ENCODE data around the gene BORCS5. TPM values are rescaled to one million over a fixed set of nuclear protein-coding genes. Genes with fewer than 3 reads are reported as not detected.

Gene BORCS5
- total RNA-seq, 2 experiments from 2014 or later: 18.8 to 21.2 TPM

DNA sequence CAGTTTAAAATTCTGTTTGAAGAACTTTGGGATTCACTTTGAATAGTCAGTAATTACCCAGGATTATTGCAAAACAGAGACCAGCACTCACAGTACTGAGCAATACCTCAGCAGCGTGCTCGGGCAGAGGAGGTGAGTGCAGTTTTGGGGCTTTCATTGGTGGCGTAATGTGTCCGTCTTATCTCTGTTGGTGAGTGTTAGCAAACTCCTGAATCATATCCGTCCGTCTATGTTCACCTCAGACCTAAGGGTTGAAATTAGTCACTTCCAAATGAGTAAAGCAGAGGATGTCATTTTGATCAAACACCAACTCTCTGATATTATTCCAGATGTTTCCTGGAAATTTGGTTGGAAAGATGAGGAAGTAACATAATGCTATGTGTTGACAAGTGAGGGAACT is 82.8 kb downstream of the BORCS5 start:
- ATAC-seq (no peak), DNase-seq (peak; percentile 33)
- CTCF ChIA-PET: interaction anchor here (0.7 to 1.6 kb wide), 4 partner anchors 9 to 64 kb away, joined by 3 to 4 read pairs (median 3); no protein-coding TSS in a partner anchor
- Mint-ChIP-seq H3K4me1 (ENCODE audit: low read depth) (peaks cover 50% of the 10 kb centered on the region), H3K4me3 (no peak overlapping the region), H3K36me3 (ENCODE audit: low read depth) (peaks cover 42% of the 10 kb centered on the region), H3K27me3 (ENCODE audit: low read depth) (no peaks in the 10 kb centered on the region), H3K27ac (no peak overlapping the region), H3K9me3 (ENCODE audit: insufficient read depth) (no peaks in the 10 kb centered on the region)
- POLR2A ChIA-PET: interaction anchor here (1.3 to 7.7 kb wide), 3 partner anchors 17 to 63 kb away, joined by 4 to 63 read pairs (median 23); no protein-coding TSS in a partner anchor

DNA sequence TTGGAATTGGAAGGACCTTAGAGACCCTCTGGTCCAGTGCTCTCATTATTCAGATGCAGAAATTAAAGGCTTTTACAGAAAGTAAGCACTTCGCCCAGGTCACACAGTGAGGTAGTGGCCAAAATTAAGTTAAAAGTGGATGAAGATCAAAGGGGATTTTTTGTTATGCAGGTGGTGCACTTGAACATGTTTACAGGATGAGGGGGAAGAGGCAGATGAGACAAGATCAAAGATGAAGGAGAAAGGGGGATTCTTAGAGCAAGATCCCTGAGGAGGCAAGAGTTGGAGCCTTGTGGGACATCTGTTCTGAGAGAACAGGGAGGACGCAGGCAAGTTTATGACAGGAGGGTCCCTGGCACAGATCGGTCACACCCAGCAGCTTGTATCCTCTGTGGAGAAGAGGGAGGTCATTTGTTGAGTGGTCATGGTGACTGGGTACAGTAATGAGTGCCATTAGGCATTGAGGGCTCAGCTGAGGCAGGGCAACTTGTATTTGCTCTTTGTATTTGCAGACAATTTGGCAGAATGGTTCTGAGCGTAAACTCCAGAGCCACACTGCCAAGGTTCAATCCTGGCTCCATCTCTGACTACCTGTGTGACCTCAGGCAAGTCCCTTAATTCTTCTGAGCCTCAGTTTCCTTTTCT is 84.0 kb downstream of the BORCS5 start:
- ATAC-seq (no peak), DNase-seq (no peak)
- ChIA-PET POLR2A (interaction anchor here (1.0 to 7.7 kb wide), 13 partner anchors 16 to 275 kb away, joined by 5 to 63 read pairs (median 11); partner anchors contain the start of gene BORCS5), CTCF (interaction anchor here (1.2 to 3.9 kb wide), 7 partner anchors 14 to 296 kb away, joined by 3 to 24 read pairs (median 8); partner anchors contain the start of gene DUSP16)
- Mint-ChIP-seq H3K9me3 (ENCODE audit: insufficient read depth) (no peaks in the 10 kb centered on the region), H3K36me3 (ENCODE audit: low read depth) (peaks cover 38% of the 10 kb centered on the region), H3K27ac (peak overlapping the region; percentile 91), H3K4me1 (ENCODE audit: low read depth) (peaks cover 50% of the 10 kb centered on the region), H3K4me3 (peak overlapping the region; percentile 26), H3K27me3 (ENCODE audit: low read depth) (no peaks in the 10 kb centered on the region)

DNA sequence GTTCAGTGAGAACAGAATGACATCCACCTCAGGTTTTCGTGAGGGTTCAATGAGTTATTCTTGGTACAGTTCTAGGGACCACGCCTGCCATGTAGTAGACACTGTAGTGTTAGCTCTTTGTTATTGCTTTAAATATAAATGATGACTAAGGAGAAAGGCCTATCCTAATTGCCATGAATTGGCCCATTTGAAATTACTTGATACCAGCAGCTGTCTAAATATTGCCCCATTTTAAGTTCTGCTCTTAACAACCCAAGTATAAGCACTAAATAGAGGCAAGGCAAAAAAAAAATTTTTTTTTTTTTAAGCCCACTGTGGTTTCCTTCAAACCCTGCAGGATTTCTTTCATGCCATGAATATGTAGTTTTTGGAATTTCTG is 84.5 kb downstream of the BORCS5 start:
- DNase-seq (no peak), ATAC-seq (no peak)
- H3K36me3 Mint-ChIP-seq (ENCODE audit: low read depth): peaks cover 33% of the 10 kb centered on the region
- ChIA-PET CTCF (interaction anchor here (0.7 to 3.9 kb wide), 16 partner anchors 14 to 296 kb away, joined by 3 to 31 read pairs (median 4); partner anchors contain the start of genes BORCS5 and DUSP16), POLR2A (interaction anchor here (0.7 to 7.7 kb wide), 23 partner anchors 8 to 295 kb away, joined by 3 to 63 read pairs (median 8); partner anchors contain the start of gene BORCS5)
- H3K4me1 Mint-ChIP-seq (ENCODE audit: low read depth): peaks cover 52% of the 10 kb centered on the region
- H3K4me3 Mint-ChIP-seq: peak overlapping the region; percentile 26
- H3K27ac Mint-ChIP-seq: peak overlapping the region; percentile 91
- no peaks in the 10 kb centered on the region for H3K27me3 Mint-ChIP-seq (ENCODE audit: low read depth)
- H3K9me3 Mint-ChIP-seq (ENCODE audit: insufficient read depth): no peaks in the 10 kb centered on the region

DNA sequence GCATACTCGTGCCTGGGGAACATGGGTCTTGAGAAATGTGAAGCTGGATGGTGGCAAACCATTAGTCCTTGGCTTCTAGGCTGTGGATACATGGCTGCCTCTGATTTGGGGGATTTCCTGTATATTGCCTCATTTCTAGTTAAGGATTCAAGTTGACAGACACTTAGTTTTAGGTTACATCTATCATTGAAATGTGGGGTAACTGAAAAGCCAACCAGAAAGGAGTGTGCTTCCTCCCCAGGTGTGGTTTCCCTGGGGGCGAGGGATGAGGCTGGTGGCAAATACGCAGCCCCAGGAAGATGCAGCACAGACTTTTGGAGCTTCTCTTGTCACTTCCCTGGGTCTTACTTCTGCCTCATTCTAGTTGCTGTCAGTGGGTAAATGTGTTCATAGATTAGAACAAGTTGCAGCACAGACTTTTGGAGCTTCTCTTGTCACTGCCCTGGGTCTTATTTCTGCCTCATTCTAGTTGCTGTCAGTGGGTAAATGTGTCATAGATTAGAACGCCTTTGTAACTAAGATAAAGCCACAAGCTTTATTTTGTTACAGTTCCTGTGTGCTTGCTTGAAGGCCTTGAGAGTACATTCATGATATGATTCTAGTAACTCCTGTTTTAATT is 85.1 kb downstream of the BORCS5 start:
- DNase-seq (peak; percentile 69), ATAC-seq (peak; percentile 80)
- H3K27ac Mint-ChIP-seq: peak overlapping the region; percentile 91
- CTCF ChIA-PET: interaction anchor here (0.7 to 3.9 kb wide), 18 partner anchors 13 to 295 kb away, joined by 3 to 31 read pairs (median 4); partner anchors contain the start of genes BORCS5 and DUSP16
- no peaks in the 10 kb centered on the region for H3K9me3 Mint-ChIP-seq (ENCODE audit: insufficient read depth)
- peaks cover 57% of the 10 kb centered on the region for H3K4me1 Mint-ChIP-seq (ENCODE audit: low read depth)
- no peaks in the 10 kb centered on the region for H3K27me3 Mint-ChIP-seq (ENCODE audit: low read depth)
- peaks cover 27% of the 10 kb centered on the region for H3K36me3 Mint-ChIP-seq (ENCODE audit: low read depth)
- POLR2A ChIA-PET: interaction anchor here (0.7 to 7.7 kb wide), 26 partner anchors 8 to 295 kb away, joined by 3 to 63 read pairs (median 8); partner anchors contain the start of gene BORCS5
- H3K4me3 Mint-ChIP-seq: peak overlapping the region; percentile 26

DNA sequence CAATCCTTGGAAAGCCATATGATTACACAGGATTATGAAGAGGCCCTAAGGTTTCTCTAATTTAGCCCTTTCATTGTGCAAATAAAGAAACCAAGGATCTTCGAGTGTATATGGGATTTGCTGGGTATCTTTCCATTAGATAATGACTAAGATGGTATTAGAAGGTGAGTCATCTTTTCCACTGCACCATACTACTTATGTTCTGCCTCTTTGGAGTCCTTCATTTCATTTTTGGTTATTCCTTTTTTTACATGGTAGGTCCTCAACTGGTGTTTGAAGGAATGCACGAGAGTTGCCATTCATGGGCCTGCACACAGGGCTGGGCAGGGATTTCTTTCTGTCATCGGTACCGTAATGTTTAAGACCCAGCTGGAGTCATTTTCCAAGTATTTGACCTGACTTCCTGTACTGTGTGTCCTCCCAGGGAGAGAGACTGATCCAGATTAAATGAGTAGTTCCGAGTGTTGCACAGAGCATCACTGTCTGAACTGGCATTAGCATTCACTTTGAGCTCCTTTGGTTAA is 85.7 kb downstream of the BORCS5 start:
- no peak for DNase-seq
- Mint-ChIP-seq H3K36me3 (ENCODE audit: low read depth) (peaks cover 21% of the 10 kb centered on the region), H3K27ac (peak overlapping the region; percentile 91), H3K4me1 (ENCODE audit: low read depth) (peaks cover 63% of the 10 kb centered on the region), H3K27me3 (ENCODE audit: low read depth) (no peaks in the 10 kb centered on the region), H3K9me3 (ENCODE audit: insufficient read depth) (no peaks in the 10 kb centered on the region), H3K4me3 (peak overlapping the region; percentile 26)
- CTCF ChIA-PET: interaction anchor here (0.9 to 3.9 kb wide), 14 partner anchors 13 to 294 kb away, joined by 3 to 31 read pairs (median 4); partner anchors contain the start of gene DUSP16
- POLR2A ChIA-PET: interaction anchor here (0.8 to 7.7 kb wide), 24 partner anchors 9 to 294 kb away, joined by 3 to 63 read pairs (median 8); partner anchors contain the start of gene BORCS5
- ATAC-seq: peak; percentile 24

DNA sequence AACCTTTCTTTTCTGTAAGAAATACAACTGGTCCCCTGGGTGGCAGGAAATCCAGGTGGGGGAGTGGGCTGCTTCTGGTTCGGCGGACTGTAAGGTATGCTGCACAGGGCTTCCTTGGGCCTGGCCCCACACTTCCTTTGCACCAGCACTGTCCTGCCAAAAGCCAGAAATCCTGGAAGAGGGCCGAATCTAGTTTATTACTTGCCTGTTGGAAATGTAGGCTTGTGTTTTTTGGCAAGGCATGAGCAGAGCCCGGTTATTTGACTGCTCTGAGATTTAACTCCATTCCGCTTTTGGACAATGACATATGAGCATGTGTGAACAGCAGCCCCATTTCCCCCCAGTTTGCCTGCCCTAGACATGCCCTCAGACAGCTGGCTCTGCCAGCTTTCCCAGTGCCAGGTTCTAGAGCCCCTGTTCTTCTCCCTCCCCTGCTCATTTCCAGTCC is 86.6 kb downstream of the BORCS5 start:
- H3K27me3 Mint-ChIP-seq (ENCODE audit: low read depth): no peaks in the 10 kb centered on the region
- DNase-seq (no peak), ATAC-seq (no peak)
- H3K9me3 Mint-ChIP-seq (ENCODE audit: insufficient read depth): no peaks in the 10 kb centered on the region
- peaks cover 61% of the 10 kb centered on the region for H3K4me1 Mint-ChIP-seq (ENCODE audit: low read depth)
- POLR2A ChIA-PET: interaction anchor here (2.1 to 7.7 kb wide), 4 partner anchors 19 to 59 kb away, joined by 12 to 63 read pairs (median 34); no protein-coding TSS in a partner anchor
- H3K4me3 Mint-ChIP-seq: no peak overlapping the region
- CTCF ChIA-PET: interaction anchor here (2.3 to 3.9 kb wide), 3 partner anchors 12 to 293 kb away, joined by 8 to 31 read pairs (median 24); no protein-coding TSS in a partner anchor
- H3K27ac Mint-ChIP-seq: peak overlapping the region; percentile 67
- peaks cover 15% of the 10 kb centered on the region for H3K36me3 Mint-ChIP-seq (ENCODE audit: low read depth)

DNA sequence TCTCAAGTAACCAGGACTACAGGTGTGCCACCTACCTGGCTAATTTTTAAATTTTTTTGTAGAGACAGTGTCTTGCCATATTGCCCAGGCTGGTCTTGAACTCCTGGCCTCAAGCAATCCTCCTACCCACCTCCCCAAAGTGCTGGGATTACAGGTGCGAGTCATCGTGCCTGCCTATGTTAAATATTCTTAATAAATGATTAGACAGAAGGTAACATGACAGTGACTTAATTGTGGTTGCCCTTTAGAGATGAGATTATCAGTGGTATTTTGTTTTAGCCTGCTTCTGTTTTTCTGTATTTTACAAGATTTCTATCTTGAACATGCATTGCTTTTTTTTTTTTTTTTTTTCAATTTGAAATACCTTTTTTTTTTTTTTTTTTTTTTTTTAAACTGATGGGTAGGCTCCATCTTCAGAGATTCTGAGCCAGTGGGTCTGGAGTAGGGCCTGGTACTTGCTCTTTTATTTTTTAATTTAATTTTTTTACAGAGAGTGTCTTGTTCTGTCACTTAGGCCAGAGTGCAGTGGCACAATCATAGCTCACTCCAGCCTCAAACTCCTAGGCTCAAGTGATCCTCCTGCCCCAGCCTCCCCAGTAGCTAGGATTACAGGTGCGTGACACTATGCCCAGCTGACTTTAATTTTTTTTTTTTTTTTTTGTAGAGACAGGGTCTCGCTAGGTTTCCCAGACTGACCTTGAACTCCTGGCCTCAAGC is 88.4 kb downstream of the BORCS5 start:
- ChIA-PET CTCF (interaction anchor here (1.0 to 3.9 kb wide), 3 partner anchors 10 to 21 kb away, joined by 4 to 24 read pairs (median 6); no protein-coding TSS in a partner anchor), POLR2A (interaction anchor here (0.8 to 0.9 kb wide), 2 partner anchors 41 to 59 kb away, joined by 3 read pairs; no protein-coding TSS in a partner anchor)
- H3K36me3 Mint-ChIP-seq (ENCODE audit: low read depth): peaks cover 4% of the 10 kb centered on the region
- H3K9me3 Mint-ChIP-seq (ENCODE audit: insufficient read depth): no peaks in the 10 kb centered on the region
- H3K27ac Mint-ChIP-seq: no peak overlapping the region
- H3K4me1 Mint-ChIP-seq (ENCODE audit: low read depth): peaks cover 51% of the 10 kb centered on the region
- ATAC-seq (no peak), DNase-seq (no peak)
- H3K27me3 Mint-ChIP-seq (ENCODE audit: low read depth): no peaks in the 10 kb centered on the region
- H3K4me3 Mint-ChIP-seq: no peak overlapping the region

DNA sequence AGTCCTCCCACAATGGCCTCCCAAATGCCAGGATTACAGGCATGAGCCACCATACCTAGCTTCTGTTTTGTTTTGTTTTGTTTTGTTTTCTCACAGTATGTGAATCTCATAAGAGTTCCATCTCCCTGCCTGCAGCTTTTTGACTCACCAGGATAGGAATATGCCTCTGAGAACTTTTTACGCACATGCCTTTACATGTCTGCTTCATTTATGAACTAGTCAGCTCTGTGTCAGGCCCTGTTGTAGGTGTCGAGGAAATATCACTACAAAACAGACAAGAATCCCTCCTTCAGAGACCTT is 89.0 kb downstream of the BORCS5 start:
- ATAC-seq (no peak), DNase-seq (no peak)
- no peak overlapping the region for H3K27ac Mint-ChIP-seq
- CTCF ChIA-PET: interaction anchor here (1.9 kb wide), 1 partner anchor 9 kb away, joined by 6 read pairs; no protein-coding TSS in a partner anchor
- no peaks in the 10 kb centered on the region for H3K9me3 Mint-ChIP-seq (ENCODE audit: insufficient read depth)
- no peaks in the 10 kb centered on the region for H3K27me3 Mint-ChIP-seq (ENCODE audit: low read depth)
- peaks cover 2% of the 10 kb centered on the region for H3K36me3 Mint-ChIP-seq (ENCODE audit: low read depth)
- no peak overlapping the region for H3K4me3 Mint-ChIP-seq
- POLR2A ChIA-PET: interaction anchor here (0.8 to 0.9 kb wide), 2 partner anchors 41 to 60 kb away, joined by 3 read pairs; no protein-coding TSS in a partner anchor
- peaks cover 46% of the 10 kb centered on the region for H3K4me1 Mint-ChIP-seq (ENCODE audit: low read depth)

DNA sequence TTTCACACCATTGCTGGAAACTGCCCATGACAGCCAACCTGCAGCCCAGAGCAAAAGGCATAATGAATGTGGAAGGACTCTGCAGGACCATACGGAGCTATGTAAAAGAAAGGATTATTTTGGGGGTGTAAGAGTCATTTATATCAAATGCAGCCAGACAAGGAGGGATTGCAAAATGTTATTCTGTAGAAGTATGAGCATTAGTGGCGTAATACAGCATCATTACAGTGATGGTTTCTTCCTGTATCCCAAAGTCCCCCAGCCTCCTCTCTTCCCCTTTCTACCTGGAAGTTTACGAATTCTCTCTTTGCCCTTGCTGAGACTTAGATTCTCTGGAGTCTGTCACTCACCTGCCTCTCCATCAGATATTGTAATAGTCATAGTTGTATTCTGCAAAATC is 89.9 kb downstream of the BORCS5 start:
- DNase-seq (no peak), ATAC-seq (no peak)
- H3K4me3 Mint-ChIP-seq: no peak overlapping the region
- H3K4me1 Mint-ChIP-seq (ENCODE audit: low read depth): peaks cover 37% of the 10 kb centered on the region
- no peak overlapping the region for H3K27ac Mint-ChIP-seq
- H3K9me3 Mint-ChIP-seq (ENCODE audit: insufficient read depth): no peaks in the 10 kb centered on the region
- ChIA-PET CTCF (interaction anchor here (1.5 to 1.9 kb wide), 2 partner anchors 8 to 15 kb away, joined by 4 to 6 read pairs; no protein-coding TSS in a partner anchor), POLR2A (no interaction called here)
- H3K36me3 Mint-ChIP-seq (ENCODE audit: low read depth): no peaks in the 10 kb centered on the region
- H3K27me3 Mint-ChIP-seq (ENCODE audit: low read depth): no peaks in the 10 kb centered on the region

DNA sequence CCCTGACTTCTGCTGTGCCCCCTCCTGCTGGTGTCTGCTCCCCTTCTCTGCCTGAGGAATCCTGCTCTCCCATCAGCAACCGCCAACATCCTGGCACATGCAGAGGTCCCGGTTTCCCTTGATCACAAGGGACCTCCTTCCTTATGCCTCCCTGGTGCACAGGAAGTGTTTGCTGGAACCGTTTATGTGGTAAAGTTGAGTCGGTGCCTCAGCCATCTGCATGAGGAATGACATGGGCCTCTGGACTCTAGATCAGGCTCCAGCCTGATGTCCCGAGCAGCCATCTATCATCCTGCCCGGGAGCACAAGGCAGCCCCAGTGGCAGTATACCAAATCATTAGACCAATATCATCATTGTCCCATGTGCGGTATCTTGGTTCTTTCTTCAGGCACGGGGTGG is 90.4 kb downstream of the BORCS5 start:
- Mint-ChIP-seq H3K27ac (no peak overlapping the region), H3K4me3 (no peak overlapping the region), H3K4me1 (ENCODE audit: low read depth) (peaks cover 32% of the 10 kb centered on the region), H3K27me3 (ENCODE audit: low read depth) (no peaks in the 10 kb centered on the region), H3K36me3 (ENCODE audit: low read depth) (no peaks in the 10 kb centered on the region), H3K9me3 (ENCODE audit: insufficient read depth) (no peaks in the 10 kb centered on the region)
- CTCF ChIA-PET: interaction anchor here (1.5 to 1.9 kb wide), 2 partner anchors 8 to 14 kb away, joined by 4 to 6 read pairs; no protein-coding TSS in a partner anchor
- POLR2A ChIA-PET: no interaction called here
- DNase-seq: no peak
- no peak for ATAC-seq

DNA sequence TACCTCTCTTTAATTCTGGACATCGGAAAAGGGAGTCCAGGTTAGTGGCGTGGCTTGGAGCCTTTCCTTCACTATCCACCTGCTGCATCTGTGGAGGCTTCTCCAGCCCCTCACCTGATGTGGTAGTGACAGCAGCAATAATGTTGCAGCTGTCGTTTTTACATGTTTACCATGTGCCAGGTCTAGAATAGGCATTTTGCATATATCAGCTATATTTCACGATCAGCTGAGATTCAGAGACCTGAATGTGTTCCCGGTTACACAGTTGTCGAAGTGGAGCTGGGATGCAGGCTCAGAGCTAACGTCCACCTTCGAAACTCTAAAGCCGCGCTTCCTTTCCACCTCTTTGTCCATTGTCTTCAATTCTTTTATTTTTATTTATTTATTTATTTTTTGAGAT is 91.0 kb downstream of the BORCS5 start:
- Mint-ChIP-seq H3K9me3 (ENCODE audit: insufficient read depth) (no peaks in the 10 kb centered on the region), H3K27me3 (ENCODE audit: low read depth) (no peaks in the 10 kb centered on the region), H3K36me3 (ENCODE audit: low read depth) (no peaks in the 10 kb centered on the region), H3K4me1 (ENCODE audit: low read depth) (peaks cover 26% of the 10 kb centered on the region), H3K4me3 (no peak overlapping the region), H3K27ac (no peak overlapping the region)
- ATAC-seq: no peak
- CTCF ChIA-PET: interaction anchor here (1.5 kb wide), 1 partner anchor 14 kb away, joined by 4 read pairs; no protein-coding TSS in a partner anchor
- POLR2A ChIA-PET: interaction anchor here (0.6 kb wide), 1 partner anchor 63 kb away, joined by 4 read pairs; no protein-coding TSS in a partner anchor
- DNase-seq: no peak
